GM19099 (cell line): ENCODE measurements around the gene ZNF483.

Source experiments
- POLR2A ChIP-seq: IDR thresholded peaks from 3 replicates; pipeline ENCODE4 v1.6.1; 2011; ENCODE audit warnings: low read depth; ENCODE audit not compliant: insufficient read length; ENCODE audit errors: extremely low read depth

Gene ZNF483

GRCh38 chr9:111527347-111527746 is 2.4 kb downstream of the ZNF483 start:
- TF ChIP-seq POLR2A: no peak

GRCh38 chr9:111529787-111530186 is 4.8 kb downstream of the ZNF483 start:
- no peak for TF ChIP-seq POLR2A

GRCh38 chr9:111531716-111532115 is 6.7 kb downstream of the ZNF483 start:
- no peak for TF ChIP-seq POLR2A

- no peak for TF ChIP-seq POLR2A
Observed at GRCh38 chr9:111533099-111533790, 8.3 kb downstream of the ZNF483 start.

- TF ChIP-seq POLR2A: no peak
Observed at GRCh38 chr9:111542497-111543254, 17.7 kb downstream of the ZNF483 start.

- TF ChIP-seq POLR2A: no peak
Observed at GRCh38 chr9:111548623-111549022, 23.6 kb downstream of the ZNF483 start.

GRCh38 chr9:111559000-111559610 is 34.1 kb downstream of the ZNF483 start:
- no peak for TF ChIP-seq POLR2A

GRCh38 chr9:111561165-111561719 is 36.3 kb downstream of the ZNF483 start:
- TF ChIP-seq POLR2A: no peak

DNA sequence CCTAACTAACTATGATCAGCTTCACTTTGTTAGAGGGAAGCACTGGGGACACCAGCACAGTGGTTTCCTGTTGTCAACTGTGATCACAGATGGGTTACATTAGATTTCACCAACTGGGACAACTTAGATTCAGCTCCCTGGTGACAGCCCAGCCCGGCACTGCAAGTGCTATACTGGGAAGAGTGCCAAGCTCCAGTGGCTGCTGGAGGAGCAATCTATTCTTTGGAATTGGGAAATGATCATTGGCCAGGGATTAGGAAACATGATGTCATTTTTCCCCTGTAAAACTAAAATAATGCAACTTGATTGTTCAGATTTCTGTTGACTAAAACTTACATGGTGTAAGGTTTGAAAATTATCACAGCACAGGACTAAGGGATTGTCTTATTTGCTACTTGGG is 41.3 kb downstream of the ZNF483 start:
- TF ChIP-seq POLR2A: no peak

DNA sequence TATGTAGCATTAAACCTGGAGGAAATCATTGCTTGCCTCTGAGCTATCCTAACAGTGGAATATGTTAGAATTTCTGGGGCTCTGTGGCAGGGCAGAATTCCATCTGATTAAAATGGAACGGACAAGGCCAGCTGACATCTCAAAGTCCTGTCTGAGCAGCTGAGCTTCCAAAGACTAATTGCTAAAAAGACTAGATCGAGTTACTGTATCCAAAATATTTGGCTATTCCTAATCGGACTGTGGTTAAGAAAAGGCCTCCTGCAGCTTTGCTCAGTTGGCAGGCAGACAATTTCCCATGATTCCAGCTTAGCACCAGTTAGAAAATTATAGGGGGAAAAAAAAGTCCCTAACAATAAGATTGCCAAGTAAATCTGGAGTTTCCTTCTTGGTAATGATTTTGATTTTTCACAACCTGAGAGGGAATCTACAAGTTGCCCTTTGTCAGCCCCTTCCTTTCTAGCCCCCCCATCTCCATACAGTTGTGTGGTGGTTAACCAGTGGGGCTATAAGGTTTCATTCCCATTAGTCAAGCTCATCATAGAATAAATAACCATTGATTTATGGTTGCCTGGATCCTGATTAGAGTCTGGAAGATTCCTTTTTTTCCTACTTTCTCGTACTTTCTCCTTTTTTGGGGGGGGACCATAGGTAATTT is 48.1 kb downstream of the ZNF483 start:
- TF ChIP-seq POLR2A: no peak

GRCh38 chr9:111582888-111583287 is 57.9 kb downstream of the ZNF483 start:
- no peak for TF ChIP-seq POLR2A

DNA sequence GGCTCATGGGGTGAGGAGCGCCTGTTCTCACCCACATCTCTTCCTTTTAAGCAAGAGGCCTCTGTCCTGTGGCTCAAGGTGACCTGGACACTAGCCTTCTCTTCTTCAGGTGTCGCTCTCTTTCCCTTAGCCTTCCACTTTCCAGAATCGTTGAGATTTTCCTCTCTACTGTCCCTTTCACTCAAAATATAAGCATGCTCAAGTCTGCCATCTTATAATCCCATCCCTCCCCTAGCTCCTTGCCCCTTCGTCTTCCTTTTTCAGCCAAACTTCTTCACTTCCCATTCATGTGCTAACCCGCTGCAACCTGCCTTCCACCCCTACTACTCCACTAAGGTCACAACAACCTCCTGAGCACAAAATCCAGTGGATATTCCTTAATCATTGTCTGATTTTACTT is 61.4 kb downstream of the ZNF483 start:
- no peak for TF ChIP-seq POLR2A

- TF ChIP-seq POLR2A: no peak
Observed at GRCh38 chr9:111588846-111589245, 63.9 kb downstream of the ZNF483 start.

GRCh38 chr9:111597852-111598732 is 73.1 kb downstream of the ZNF483 start:
- TF ChIP-seq POLR2A: no peak
